GM23248 (cell line): Measurements from ENCODE around the gene CNTLN.

ENCODE experiments used
- EZH2 ChIP-seq: fragments of 200-600 bp; sonication (generic); IDR thresholded peaks from 2 replicates; pipeline ENCODE4 v1.6.1; 2018; ENCODE audit warnings: antibody characterized with exemption, mild to moderate bottlenecking; ENCODE audit not compliant: insufficient read depth, poor library complexity, severe bottlenecking
- EZH2phosphoT487 ChIP-seq: fragments of 200-600 bp; sonication (generic); IDR thresholded peaks from 2 replicates; pipeline ENCODE4 v1.6.1; 2018; ENCODE audit warnings: antibody characterized with exemption, moderate library complexity, mild to moderate bottlenecking, low read depth; ENCODE audit not compliant: insufficient read depth

GRCh38 chr9:17120203-17120602, 14.6 kb upstream of the CNTLN start:
- TF ChIP-seq EZH2phosphoT487 (no peak), EZH2 (no peak)
